K562 (cell line): Measurements from ENCODE around the gene FNDC11. TPM values are rescaled to one million over a fixed set of nuclear protein-coding genes. Genes with fewer than 3 reads are reported as not detected.

Experiments used
- CCAR2 ChIP-seq: fragments of 200-400 bp; formaldehyde crosslinking; IDR thresholded peaks from 2 replicates; pipeline ENCODE4 v1.6.1; 2017; ENCODE audit warnings: mild to moderate bottlenecking, low read depth, low read length
- CREM ChIP-seq: IDR thresholded peaks from 2 replicates; pipeline ENCODE4 v1.6.1; 2014; ENCODE audit warnings: antibody characterized with exemption, low read depth
- FOXA1 ChIP-seq: fragments of 450-650 bp; IDR thresholded peaks from 2 replicates; pipeline ENCODE4 v1.6.1; 2016; ENCODE audit warnings: mild to moderate bottlenecking, borderline replicate concordance
- GMEB1 ChIP-seq: fragments of 250-450 bp; sonication (Bioruptor Pico); IDR thresholded peaks from 2 replicates; pipeline ENCODE4 v1.4.0; 2020; ENCODE audit warnings: mild to moderate bottlenecking
- HIVEP1 ChIP-seq: fragments of 250-450 bp; sonication (Bioruptor Pico); IDR thresholded peaks from 2 replicates; pipeline ENCODE4 v1.4.0; 2020; ENCODE audit warnings: mild to moderate bottlenecking
- MAX ChIP-seq: sonication (generic); formaldehyde crosslinking; IDR thresholded peaks from 2 replicates; pipeline ENCODE4 v1.9.0; 2022; ENCODE audit warnings: mild to moderate bottlenecking, missing genetic modification reagents
- NFE2L1 ChIP-seq: fragments of 450-650 bp; IDR thresholded peaks from 2 replicates; pipeline ENCODE4 v1.6.1; 2016; ENCODE audit warnings: missing genetic modification characterization, low read depth, mild to moderate bottlenecking, missing compliant biosample characterization, moderate library complexity, borderline replicate concordance
- NFYB ChIP-seq: IDR thresholded peaks from 2 replicates; pipeline ENCODE4 v1.6.1; 2011; ENCODE audit warnings: mild to moderate bottlenecking, moderate library complexity; ENCODE audit not compliant: insufficient read length; ENCODE audit errors: extremely low read depth
- POLR2AphosphoS2 ChIP-seq: IDR thresholded peaks from 2 replicates; pipeline ENCODE4 v1.6.1; 2012; ENCODE audit warnings: low read length, improper control_type of control experiment
- PURB ChIP-seq: sonication (generic); formaldehyde crosslinking; IDR thresholded peaks from 2 replicates; pipeline ENCODE4 v1.9.0; 2021; ENCODE audit warnings: low read depth, mild to moderate bottlenecking, missing genetic modification reagents
- RBFOX2 ChIP-seq: fragments of 200-400 bp; formaldehyde crosslinking; IDR thresholded peaks from 2 replicates; pipeline ENCODE4 v1.6.1; 2017; ENCODE audit warnings: low read depth, mild to moderate bottlenecking, low read length, moderate library complexity
- SAP30 ChIP-seq: fragments of 200-600 bp; sonication (generic); IDR thresholded peaks from 2 replicates; pipeline ENCODE4 v1.6.1; 2012; ENCODE audit warnings: borderline replicate concordance, low read depth, mild to moderate bottlenecking, moderate library complexity, low read length, control low read depth, inconsistent platforms; ENCODE audit not compliant: insufficient read depth, poor library complexity, severe bottlenecking
- SNIP1 ChIP-seq: fragments of 450-650 bp; IDR thresholded peaks from 2 replicates; pipeline ENCODE4 v1.7.1; 2017; ENCODE audit warnings: low read depth, mild to moderate bottlenecking
- TAF15 ChIP-seq: fragments of 200-400 bp; formaldehyde crosslinking; IDR thresholded peaks from 2 replicates; pipeline ENCODE4 v1.6.1; 2017; ENCODE audit warnings: mild to moderate bottlenecking, low read depth, low read length, moderate library complexity
- TAF9B ChIP-seq: fragments of 450-650 bp; IDR thresholded peaks from 2 replicates; pipeline ENCODE4 v1.6.1; 2018; ENCODE audit warnings: mild to moderate bottlenecking; ENCODE audit not compliant: partially characterized antibody
- TEAD1 ChIP-seq, 2 experiments: fragments of 450-650 bp in 1 of 2; sonication (generic) in 1 of 2; formaldehyde crosslinking; IDR thresholded peaks; 2 replicates each; pipeline versions ENCODE4 v1.4.0 to v1.8.0; 2020 to 2022; ENCODE audit warnings: mild to moderate bottlenecking in 2 of 2, missing genetic modification reagents in 1 of 2
- XRCC5 ChIP-seq: fragments of 200-400 bp; formaldehyde crosslinking; IDR thresholded peaks from 2 replicates; pipeline ENCODE4 v1.6.1; 2017; ENCODE audit warnings: low read depth, mild to moderate bottlenecking, low read length
- ZNF184 ChIP-seq: sonication (generic); formaldehyde crosslinking; IDR thresholded peaks from 2 replicates; pipeline ENCODE4 v1.5.0; 2020; ENCODE audit warnings: missing genetic modification reagents
- ZNF79 ChIP-seq: fragments of 250-450 bp; sonication (Bioruptor Pico); IDR thresholded peaks from 2 replicates; pipeline ENCODE4 v1.4.0; 2020; ENCODE audit warnings: low read depth, mild to moderate bottlenecking, moderate library complexity
- polyA plus RNA-seq, 8 experiments: library from polyadenylated mRNA; depleted of rRNA in 4 of 8; stranded (reverse) in 5 of 8; unstranded in 3 of 8; fragments of >200 nt; fragmentation: Nextera tagmentation in 2 of 8; fragmentation: Illumina TruSeq in 1 of 8; extraction: Ambion mirVana in 2 of 8; extraction: Trizol in 1 of 8; gene quantifications; 2 replicates each; pipeline versions ENCODE4 v1.2.1 to v1.2.3, GENCODE V29; 2011 to 2014; ENCODE audit warnings: inconsistent platforms in 1 of 8, missing spikeins in 1 of 8
- total RNA-seq, 7 experiments: library from RNA; depleted of rRNA in 6 of 7; stranded (reverse); fragments of >200 nt in 6 of 7; fragmentation: Illumina TruSeq in 2 of 7; extraction: Trizol in 2 of 7; gene quantifications; 2 replicates each; pipeline versions ENCODE4 v1.2.1 to v1.2.3, GENCODE V29; 2011 to 2021; ENCODE audit warnings: low replicate concordance in 1 of 7
- TF ChIP-seq, protein P1 (sequence below): sonication (generic); formaldehyde crosslinking; IDR thresholded peaks from 2 replicates; pipeline ENCODE4 v1.8.0; 2023; ENCODE audit warnings: mild to moderate bottlenecking, missing genetic modification reagents
- TF ChIP-seq, protein P2 (sequence below), 3 experiments: IDR thresholded peaks in 2 of 3; conservative IDR thresholded peaks in 1 of 3; 2 replicates each; pipeline ENCODE4 v1.5.1; 2011 to 2012; ENCODE audit warnings: low read length in 3 of 3, mild to moderate bottlenecking in 3 of 3, control low read depth in 2 of 3, improper control_type of control experiment in 1 of 3, inconsistent platforms in 1 of 3, low read depth in 1 of 3, mixed read lengths in 1 of 3, moderate library complexity in 1 of 3; ENCODE audit not compliant: insufficient read depth in 2 of 3

The FNDC11 gene
- total and polyA plus RNA-seq, 9 of the 15 experiments (the other 6 are each of a cell fraction or from before 2014, with no cell fraction given): 0.08 to 2.3 (median 0.64) TPM; not detected in 2

DNA sequence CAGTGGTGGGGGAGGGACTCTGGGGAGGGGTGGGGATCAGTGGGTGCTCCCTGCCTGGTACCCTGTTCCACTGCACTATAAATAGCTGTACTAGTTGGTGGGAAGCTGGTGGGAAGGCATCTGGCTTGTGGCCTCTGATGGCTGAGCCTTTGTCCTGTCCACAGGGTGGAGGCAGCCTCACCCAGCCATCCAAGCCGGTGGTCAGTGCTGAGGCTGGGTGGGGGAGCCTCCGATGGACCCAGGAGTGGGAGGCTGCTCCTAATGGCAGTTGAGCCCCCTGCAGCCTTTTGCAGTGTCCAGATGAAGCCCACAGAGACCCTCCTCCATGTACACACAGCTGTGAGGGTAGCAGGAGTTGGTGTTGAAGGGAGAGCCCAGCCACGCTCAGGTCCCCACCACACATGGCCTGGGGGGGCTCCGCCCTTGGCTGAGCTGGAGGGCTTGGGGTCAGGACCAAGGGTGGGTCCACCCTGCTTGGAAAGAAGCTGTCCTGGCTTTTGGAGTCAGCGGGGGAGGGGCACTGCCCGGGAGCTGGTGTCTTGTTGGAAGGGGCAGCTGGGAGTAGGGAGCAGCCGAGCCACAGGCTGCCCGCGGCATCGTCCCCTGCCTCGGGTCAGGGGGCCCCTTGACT, 30.9 kb upstream of the FNDC11 start (continued):
- TF ChIP-seq FOXA1: no peak
- no peak for TF ChIP-seq POLR2AphosphoS2
- TF ChIP-seq CREM: no peak
- no peak for TF ChIP-seq PURB (CRISPR knock-in tag)
- TF ChIP-seq MAX: 0 out of 2 replicates have a peak, but pooled peaks have one; percentile 11
- TF ChIP-seq NFE2L1 (tag): no peak
- no peak for TF ChIP-seq TEAD1 (CRISPR knock-in tag; IDR thresholded peaks at IDR 0.05)
- no peak for TF ChIP-seq HIVEP1
- no peak for TF ChIP-seq SAP30
- TF ChIP-seq SNIP1: no peak
- TF ChIP-seq, protein P1, sequence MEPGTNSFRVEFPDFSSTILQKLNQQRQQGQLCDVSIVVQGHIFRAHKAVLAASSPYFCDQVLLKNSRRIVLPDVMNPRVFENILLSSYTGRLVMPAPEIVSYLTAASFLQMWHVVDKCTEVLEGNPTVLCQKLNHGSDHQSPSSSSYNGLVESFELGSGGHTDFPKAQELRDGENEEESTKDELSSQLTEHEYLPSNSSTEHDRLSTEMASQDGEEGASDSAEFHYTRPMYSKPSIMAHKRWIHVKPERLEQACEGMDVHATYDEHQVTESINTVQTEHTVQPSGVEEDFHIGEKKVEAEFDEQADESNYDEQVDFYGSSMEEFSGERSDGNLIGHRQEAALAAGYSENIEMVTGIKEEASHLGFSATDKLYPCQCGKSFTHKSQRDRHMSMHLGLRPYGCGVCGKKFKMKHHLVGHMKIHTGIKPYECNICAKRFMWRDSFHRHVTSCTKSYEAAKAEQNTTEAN (CRISPR knock-in tag): no peak
- no peak for TF ChIP-seq ZNF79
- no peak for TF ChIP-seq NFYB
- no peak for TF ChIP-seq TAF15
- no peak for TF ChIP-seq TAF9B
- no peak for TF ChIP-seq XRCC5
- TF ChIP-seq, protein P2, sequence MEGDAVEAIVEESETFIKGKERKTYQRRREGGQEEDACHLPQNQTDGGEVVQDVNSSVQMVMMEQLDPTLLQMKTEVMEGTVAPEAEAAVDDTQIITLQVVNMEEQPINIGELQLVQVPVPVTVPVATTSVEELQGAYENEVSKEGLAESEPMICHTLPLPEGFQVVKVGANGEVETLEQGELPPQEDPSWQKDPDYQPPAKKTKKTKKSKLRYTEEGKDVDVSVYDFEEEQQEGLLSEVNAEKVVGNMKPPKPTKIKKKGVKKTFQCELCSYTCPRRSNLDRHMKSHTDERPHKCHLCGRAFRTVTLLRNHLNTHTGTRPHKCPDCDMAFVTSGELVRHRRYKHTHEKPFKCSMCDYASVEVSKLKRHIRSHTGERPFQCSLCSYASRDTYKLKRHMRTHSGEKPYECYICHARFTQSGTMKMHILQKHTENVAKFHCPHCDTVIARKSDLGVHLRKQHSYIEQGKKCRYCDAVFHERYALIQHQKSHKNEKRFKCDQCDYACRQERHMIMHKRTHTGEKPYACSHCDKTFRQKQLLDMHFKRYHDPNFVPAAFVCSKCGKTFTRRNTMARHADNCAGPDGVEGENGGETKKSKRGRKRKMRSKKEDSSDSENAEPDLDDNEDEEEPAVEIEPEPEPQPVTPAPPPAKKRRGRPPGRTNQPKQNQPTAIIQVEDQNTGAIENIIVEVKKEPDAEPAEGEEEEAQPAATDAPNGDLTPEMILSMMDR (IDR thresholded peaks at IDR 0.05 in 2 of 3, conservative IDR thresholded peaks at IDR 0.05 in 1 of 3; ENCODE audit: insufficient read depth in 2 of 3, low read depth in 1 of 3, low read length in 3 of 3): no peak
- no peak for TF ChIP-seq CCAR2
- no peak for TF ChIP-seq GMEB1 (CRISPR knock-in tag)
- TF ChIP-seq ZNF184 (CRISPR knock-in tag): no peak
- peak; percentile 63 for TF ChIP-seq RBFOX2
